SK-N-MC (cell line): ENCODE measurements around the gene VSIG10L.

Experiments used
- DNase-seq: peaks from one replicate; pipeline ENCODE4 v3.0.0-alpha.2; 2011; ENCODE audit warnings: low read depth, low spot score
- H3K27ac ChIP-seq: fragments of 200-600 bp; sonication (generic); 2 replicates; pipeline ENCODE4 v1.5.1; 2016; ENCODE audit warnings: mixed run types
- H3K36me3 ChIP-seq: fragments of 200-600 bp; sonication (generic); 2 replicates; pipeline ENCODE4 v1.6.1; 2017; ENCODE audit warnings: antibody characterized with exemption, low read length, mixed read lengths; ENCODE audit not compliant: insufficient read depth
- H3K4me3 ChIP-seq: fragments of 200-600 bp; sonication (generic); 2 replicates; pipeline ENCODE4 v1.5.1; 2016
- H3K9ac ChIP-seq: fragments of 200-600 bp; sonication (generic); 2 replicates; pipeline ENCODE4 v1.8.0; 2017; ENCODE audit warnings: mixed run types, mixed read lengths; ENCODE audit not compliant: insufficient read length
- H3K9me3 ChIP-seq: fragments of 200-600 bp; sonication (generic); 2 replicates; pipeline ENCODE4 v1.6.1; 2017; ENCODE audit warnings: low read depth, mild to moderate bottlenecking, antibody characterized with exemption, low read length, moderate library complexity, mixed read lengths
- EZH2 ChIP-seq: fragments of 200-600 bp; sonication (generic); IDR thresholded peaks from one replicate; pipeline ENCODE4 v1.6.1; 2017; ENCODE audit warnings: antibody characterized with exemption
- FOXP2 ChIP-seq: optimal IDR thresholded peaks from 2 replicates; pipeline ENCODE3; 2011; ENCODE audit warnings: mild to moderate bottlenecking, moderate library complexity; ENCODE audit not compliant: insufficient read depth; ENCODE audit errors: extremely low read length, control extremely low read depth
- POLR2AphosphoS5 ChIP-seq: IDR thresholded peaks from 2 replicates; pipeline ENCODE4 v1.6.1; 2012; ENCODE audit warnings: mild to moderate bottlenecking, low read depth, low read length, borderline replicate concordance

VSIG10L gene

DNA sequence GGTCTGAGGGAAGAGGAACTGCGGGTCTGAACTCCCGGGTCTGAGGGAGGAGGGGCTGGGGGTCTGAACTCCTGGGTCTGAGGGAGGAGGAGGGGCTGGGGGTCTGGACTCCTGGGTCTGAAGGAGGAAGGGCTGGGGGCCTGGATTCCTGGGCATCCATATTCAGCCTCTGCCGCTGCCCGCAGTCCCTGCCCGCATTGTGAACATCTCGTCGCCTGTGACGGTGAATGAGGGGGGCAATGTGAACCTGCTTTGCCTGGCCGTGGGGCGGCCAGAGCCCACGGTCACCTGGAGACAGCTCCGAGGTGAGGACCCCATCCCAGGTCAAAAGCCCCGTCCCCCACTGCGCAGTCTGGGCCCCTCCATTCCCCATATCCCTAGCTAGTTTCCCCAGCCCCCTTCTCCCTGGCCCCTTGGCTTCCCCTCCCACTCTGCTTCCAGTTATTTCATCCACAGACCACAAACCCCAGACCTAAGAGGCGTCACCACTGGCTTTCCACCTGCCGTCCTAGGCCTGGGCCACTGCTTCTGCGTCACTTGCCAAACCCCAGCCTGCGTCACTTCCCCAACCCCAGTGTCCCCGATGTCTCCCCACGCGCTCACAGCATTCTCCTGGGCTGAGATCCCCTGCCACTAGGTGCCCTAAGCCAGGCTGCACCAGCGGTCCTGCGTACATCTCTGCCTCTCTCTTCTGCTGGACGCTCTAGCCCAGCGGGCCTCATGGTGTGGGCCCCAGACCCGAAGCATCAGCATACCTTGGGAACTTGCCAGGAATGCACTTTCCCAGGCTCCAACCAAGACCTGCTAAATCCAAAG is 16.6 kb downstream of the VSIG10L start:
- H3K4me3 ChIP-seq = no peak overlapping the region
- no peak overlapping the region for H3K27ac ChIP-seq
- no peak for TF ChIP-seq FOXP2
- no peak for TF ChIP-seq POLR2AphosphoS5
- H3K9ac ChIP-seq = no peak overlapping the region
- H3K36me3 ChIP-seq = no peaks in the 10 kb centered on the region
- DNase-seq = no peak
- H3K9me3 ChIP-seq = no peaks in the 10 kb centered on the region

DNA sequence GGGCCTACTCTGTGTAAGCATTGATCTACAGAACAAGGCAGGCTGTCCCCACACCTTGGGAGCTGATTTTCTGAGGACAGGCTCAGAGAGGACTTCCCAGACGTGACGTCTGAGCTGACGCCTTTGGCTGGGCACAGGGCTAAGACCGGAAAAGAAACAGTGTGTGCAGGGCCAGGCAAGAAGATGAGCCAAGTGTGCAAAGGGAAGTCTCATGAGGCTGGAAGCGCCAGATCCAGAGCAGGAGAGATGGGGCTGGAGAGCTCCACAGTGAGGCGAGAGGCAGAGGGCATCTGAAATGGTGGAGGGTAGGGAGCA is 17.8 kb downstream of the VSIG10L start:
- H3K36me3 ChIP-seq = no peaks in the 10 kb centered on the region
- H3K27ac ChIP-seq = no peak overlapping the region
- TF ChIP-seq POLR2AphosphoS5 (no peak), FOXP2 (no peak), EZH2 (no peak)
- DNase-seq = no peak
- no peak overlapping the region for H3K4me3 ChIP-seq
- no peak overlapping the region for H3K9ac ChIP-seq
- H3K9me3 ChIP-seq = no peaks in the 10 kb centered on the region

DNA sequence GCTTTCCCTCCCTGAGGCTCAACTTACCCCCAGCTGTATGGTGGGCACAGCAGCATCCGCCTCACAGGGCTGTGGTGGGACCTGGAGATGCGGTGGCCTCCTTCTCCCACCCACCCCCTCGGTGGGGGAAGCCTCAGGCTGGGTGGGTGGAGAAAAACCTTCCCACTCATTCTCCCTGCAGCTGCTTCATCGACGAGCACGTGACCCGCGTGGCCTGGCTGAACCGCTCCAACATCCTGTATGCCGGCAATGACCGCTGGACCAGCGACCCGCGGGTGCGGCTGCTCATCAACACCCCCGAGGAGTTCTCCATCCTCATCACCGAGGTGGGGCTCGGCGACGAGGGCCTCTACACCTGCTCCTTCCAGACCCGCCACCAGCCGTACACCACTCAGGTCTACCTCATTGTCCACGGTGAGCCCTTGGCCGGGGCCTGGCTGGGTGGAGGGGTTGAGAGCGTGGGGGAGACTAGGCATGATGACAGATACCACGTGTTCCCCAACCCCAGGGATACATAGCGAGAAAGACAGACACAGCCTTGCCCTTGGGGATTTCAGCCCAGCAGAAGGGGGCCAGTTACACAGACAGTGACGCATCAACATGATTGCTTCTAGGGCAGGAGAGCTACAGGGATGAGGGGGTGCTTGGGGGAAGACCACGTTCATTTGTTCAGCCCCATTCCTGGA is 18.3 kb downstream of the VSIG10L start:
- DNase-seq = no peak
- Histone ChIP-seq H3K9ac (no peak overlapping the region), H3K36me3 (no peaks in the 10 kb centered on the region), H3K4me3 (no peak overlapping the region), H3K9me3 (no peaks in the 10 kb centered on the region), H3K27ac (no peak overlapping the region)
- TF ChIP-seq EZH2 (no peak), POLR2AphosphoS5 (no peak), FOXP2 (no peak)

DNA sequence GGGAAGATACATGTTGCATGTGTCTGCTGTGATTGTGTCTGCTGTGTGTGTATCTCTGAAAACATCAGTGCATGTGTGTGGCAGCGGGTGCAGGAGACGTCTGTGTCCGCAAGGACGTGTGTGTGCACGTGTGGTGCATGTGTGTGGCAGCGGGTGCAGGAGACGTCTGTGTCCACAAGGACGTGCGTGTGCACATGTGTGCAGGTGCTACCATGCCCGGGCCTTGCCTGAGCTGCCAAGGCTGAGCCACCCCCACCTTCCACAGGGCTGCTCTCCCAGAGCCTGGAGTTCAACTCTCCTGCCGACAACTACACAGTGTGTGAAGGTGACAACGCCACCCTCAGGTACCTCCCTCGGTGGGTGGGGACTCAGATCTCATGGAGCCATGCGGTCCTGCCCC is 20.1 kb downstream of the VSIG10L start:
- TF ChIP-seq POLR2AphosphoS5 (no peak), EZH2 (no peak), FOXP2 (no peak)
- H3K9me3 ChIP-seq = no peaks in the 10 kb centered on the region
- no peaks in the 10 kb centered on the region for H3K36me3 ChIP-seq
- H3K4me3 ChIP-seq = no peak overlapping the region
- no peak for DNase-seq
- no peak overlapping the region for H3K9ac ChIP-seq
- no peak overlapping the region for H3K27ac ChIP-seq

DNA sequence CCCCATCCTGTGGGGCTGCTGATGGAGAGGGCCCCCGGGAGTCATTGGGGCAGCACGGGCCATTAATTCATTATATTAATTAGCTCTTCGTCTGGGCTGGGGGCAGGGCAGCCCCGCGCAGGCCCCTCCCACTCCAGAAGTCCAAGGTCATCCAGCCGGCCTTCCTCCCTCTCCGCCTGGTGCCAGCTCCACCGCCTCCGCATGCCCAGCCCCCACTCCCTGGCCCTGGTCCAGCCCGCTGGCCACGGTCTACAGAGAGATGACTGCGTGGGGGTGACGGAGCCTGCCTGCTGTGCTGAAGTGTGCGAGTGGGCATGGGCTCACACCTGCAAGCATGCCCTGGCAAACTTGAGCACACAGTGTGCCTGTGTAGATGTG is 21.7 kb downstream of the VSIG10L start:
- Histone ChIP-seq H3K36me3 (no peaks in the 10 kb centered on the region), H3K9me3 (no peaks in the 10 kb centered on the region), H3K4me3 (no peak overlapping the region), H3K27ac (no peak overlapping the region), H3K9ac (no peak overlapping the region)
- DNase-seq = no peak
- no peak for TF ChIP-seq POLR2AphosphoS5
- TF ChIP-seq FOXP2 = no peak
- TF ChIP-seq EZH2 = no peak

DNA sequence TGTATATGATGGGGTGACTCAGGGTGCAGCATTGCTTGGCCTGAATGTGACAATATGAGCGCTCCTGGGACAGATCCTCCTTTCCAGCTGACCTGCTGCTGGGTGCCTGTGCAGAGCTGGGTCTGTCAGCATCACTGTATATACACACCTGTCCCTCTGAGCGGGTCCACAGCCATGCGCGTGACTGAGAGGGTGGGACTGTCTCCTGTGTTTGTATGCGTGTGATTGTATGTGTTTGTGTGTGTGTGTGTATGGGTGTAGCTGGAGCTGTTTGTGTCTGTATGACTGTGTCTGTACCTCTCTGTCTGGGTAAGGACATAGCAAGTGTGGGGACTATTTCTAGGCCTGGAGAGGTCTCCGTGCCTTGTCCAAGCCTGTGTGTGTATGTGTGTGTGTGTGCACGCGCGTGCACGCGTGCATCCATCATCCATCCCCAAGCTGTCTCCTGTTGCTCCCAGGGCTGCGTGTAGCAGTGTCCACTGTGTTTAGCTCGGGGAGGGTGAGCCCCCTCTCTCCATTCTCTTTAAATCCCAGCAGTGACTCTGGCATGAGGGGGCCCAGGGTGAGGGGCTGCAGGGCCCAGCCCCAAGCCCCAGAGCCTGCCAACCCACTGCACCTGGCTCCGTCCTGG is 22.2 kb downstream of the VSIG10L start:
- DNase-seq = no peak
- H3K9me3 ChIP-seq = no peaks in the 10 kb centered on the region

DNA sequence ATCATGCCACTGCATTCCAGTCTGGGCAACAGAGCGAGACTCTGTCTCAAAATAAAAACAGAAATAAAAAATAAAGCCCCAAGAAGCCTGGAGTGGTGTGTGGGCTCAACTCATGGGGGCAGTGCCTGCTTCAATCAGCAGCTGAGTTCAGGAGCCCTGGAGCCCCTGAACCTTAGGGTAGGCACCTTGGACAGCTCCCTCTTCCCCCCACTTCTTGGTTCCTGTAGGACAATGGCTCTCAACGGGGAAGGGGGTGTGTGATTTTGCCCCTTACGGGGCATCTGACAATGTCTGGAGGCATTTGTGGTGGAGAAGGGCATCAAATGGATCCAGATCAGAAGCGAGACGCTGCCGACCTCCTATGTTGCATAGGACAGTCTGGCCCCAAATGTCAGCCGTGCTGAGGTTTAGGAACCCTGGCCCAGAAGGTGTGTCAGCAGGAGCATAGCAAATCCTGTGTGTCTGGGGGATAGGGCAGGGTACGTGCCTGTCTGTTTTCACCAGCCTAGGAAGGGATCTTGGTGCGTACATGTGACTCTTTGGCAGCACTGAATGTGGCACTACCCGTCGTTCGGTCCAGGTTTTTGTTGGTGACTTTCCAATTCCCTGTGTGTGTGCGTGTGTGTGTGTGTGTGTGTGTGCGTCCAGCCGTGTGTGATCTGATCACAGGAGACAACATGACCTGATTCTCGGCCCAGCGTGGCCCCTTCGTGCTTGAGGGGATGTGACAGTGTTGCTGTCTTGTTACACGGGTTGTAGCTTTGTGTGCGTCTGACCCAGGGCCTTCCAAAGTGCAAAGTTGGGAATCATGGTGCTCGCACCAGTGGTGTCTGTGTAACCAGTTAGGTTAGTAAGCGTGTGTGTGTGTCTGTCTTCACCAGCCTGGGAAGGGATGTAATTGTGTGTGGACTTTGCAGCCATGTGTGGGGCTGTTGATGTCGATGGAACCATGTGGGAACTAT is 23.0 kb downstream of the VSIG10L start:
- TF ChIP-seq EZH2 (no peak), FOXP2 (no peak), POLR2AphosphoS5 (no peak)
- no peak overlapping the region for H3K9ac ChIP-seq
- no peak for DNase-seq

More for the DNA sequence above, 22.2 kb downstream of the VSIG10L start:
- H3K27ac ChIP-seq = no peak overlapping the region
- H3K9ac ChIP-seq = no peak overlapping the region
- no peak for TF ChIP-seq FOXP2
- TF ChIP-seq POLR2AphosphoS5 = no peak
- no peak for TF ChIP-seq EZH2
- H3K36me3 ChIP-seq = no peaks in the 10 kb centered on the region
- H3K4me3 ChIP-seq = no peak overlapping the region

DNA sequence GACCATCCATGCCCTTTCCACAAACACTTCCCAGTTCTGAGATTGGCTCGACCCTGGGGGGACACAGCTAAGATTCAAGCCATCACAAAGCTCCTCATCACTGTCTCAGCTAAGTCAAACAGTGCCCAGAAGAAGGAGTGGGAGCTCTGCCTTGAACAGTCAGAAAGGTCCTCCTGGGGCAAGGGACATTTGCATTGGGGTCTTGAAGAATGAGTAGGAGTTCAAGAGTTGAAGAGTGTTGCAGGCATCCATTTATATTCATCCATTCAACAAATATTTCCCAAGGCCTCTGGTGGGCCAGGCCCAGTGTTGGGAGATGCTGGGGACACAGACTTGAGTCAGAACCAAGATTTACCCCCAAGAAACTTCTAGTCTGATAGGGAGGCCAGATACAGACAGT is 24.0 kb downstream of the VSIG10L start:
- H3K9me3 ChIP-seq = no peaks in the 10 kb centered on the region
- H3K9ac ChIP-seq = no peak overlapping the region
- TF ChIP-seq POLR2AphosphoS5 (no peak), FOXP2 (no peak), EZH2 (no peak)
- no peak overlapping the region for H3K27ac ChIP-seq
- H3K36me3 ChIP-seq = no peaks in the 10 kb centered on the region
- DNase-seq = no peak
- no peak overlapping the region for H3K4me3 ChIP-seq

More for the DNA sequence above, 23.0 kb downstream of the VSIG10L start:
- no peak overlapping the region for H3K27ac ChIP-seq
- no peaks in the 10 kb centered on the region for H3K36me3 ChIP-seq
- H3K9me3 ChIP-seq = no peaks in the 10 kb centered on the region
- H3K4me3 ChIP-seq = no peak overlapping the region
